ENCODE results near the gene CFAP99. TPM values are rescaled to one million over a fixed set of nuclear protein-coding genes. Genes with fewer than 3 reads are reported as not detected.

Gene CFAP99
- total and polyA plus RNA-seq, 2 donors from 2014 or later, result 1.5 to 1.7 TPM

- no peak for TF ChIP-seq CTCF (IDR thresholded peaks at IDR 0.05; ENCODE audit: borderline replicate concordance, extremely low read depth, insufficient read depth)
Observed at GRCh38 chr4:2494992-2495391, 76.2 kb downstream of the CFAP99 start.

GRCh38 chr4:2497324-2497723, 78.6 kb downstream of the CFAP99 start:
- H3K4me1 ChIP-seq (ENCODE audit: control insufficient read depth in 2 of 3, insufficient read depth in 2 of 3, low read depth in 1 of 3, low read length in 3 of 3), result peaks cover 0 to 7% (median 0%) of the 10 kb centered on the region in 3 donors
- no peak overlapping the region for H3K27ac ChIP-seq (ENCODE audit: low read depth in 2 of 2, low read length in 2 of 2)
- DNase-seq, result peak in 1 of 5 donors; percentile 1
- no peak for FAIRE-seq
- no peaks in the 10 kb centered on the region for H3K27me3 ChIP-seq (ENCODE audit: control insufficient read depth, insufficient read depth, low read length)
- no peak overlapping the region for H3K9ac ChIP-seq (ENCODE audit: low read length in 3 of 3)
- H3K36me3 ChIP-seq (ENCODE audit: control insufficient read depth in 2 of 3, insufficient read depth in 3 of 3, low read length in 3 of 3), result peaks cover 9 to 44% (median 27%) of the 10 kb centered on the region in 3 donors
- no peak overlapping the region for H3K4me3 ChIP-seq (ENCODE audit: low read length in 3 of 3)
- intact Hi-C loops (cut with DNase I), result no loop called here
- TF ChIP-seq CTCF (IDR thresholded peaks at IDR 0.05; ENCODE audit: borderline replicate concordance, extremely low read depth, insufficient read depth), result no peak
- H3K9me3 ChIP-seq (ENCODE audit: control insufficient read depth in 2 of 3, insufficient read depth in 1 of 3, low read length in 3 of 3), result no peaks in the 10 kb centered on the region

More at GRCh38 chr4:2494992-2495391, 76.2 kb downstream of the CFAP99 start:
- H3K4me3 ChIP-seq (ENCODE audit: low read length in 3 of 3), result no peak overlapping the region
- peak in 1 of 5 donors; percentile 20 for DNase-seq
- H3K36me3 ChIP-seq (ENCODE audit: control insufficient read depth in 2 of 3, insufficient read depth in 3 of 3, low read length in 3 of 3), result peaks cover 4 to 29% (median 14%) of the 10 kb centered on the region in 3 donors
- FAIRE-seq, result no peak
- no peaks in the 10 kb centered on the region for H3K9me3 ChIP-seq (ENCODE audit: control insufficient read depth in 2 of 3, insufficient read depth in 1 of 3, low read length in 3 of 3)
- H3K27ac ChIP-seq (ENCODE audit: low read depth in 2 of 2, low read length in 2 of 2), result no peak overlapping the region
- peaks cover 0 to 7% (median 0%) of the 10 kb centered on the region in 3 donors for H3K4me1 ChIP-seq (ENCODE audit: control insufficient read depth in 2 of 3, insufficient read depth in 2 of 3, low read depth in 1 of 3, low read length in 3 of 3)
- intact Hi-C loops (cut with DNase I), result no loop called here
- no peak overlapping the region for H3K9ac ChIP-seq (ENCODE audit: low read length in 3 of 3)
- no peaks in the 10 kb centered on the region for H3K27me3 ChIP-seq (ENCODE audit: control insufficient read depth, insufficient read depth, low read length)

GRCh38 chr4:2497931-2498330, 79.2 kb downstream of the CFAP99 start:
- intact Hi-C loops (cut with DNase I), result no loop called here
- DNase-seq (no peak), FAIRE-seq (no peak)
- Histone ChIP-seq H3K9me3 (ENCODE audit: control insufficient read depth in 2 of 3, insufficient read depth in 1 of 3, low read length in 3 of 3) (no peaks in the 10 kb centered on the region), H3K27ac (ENCODE audit: low read depth in 2 of 2, low read length in 2 of 2) (no peak overlapping the region), H3K27me3 (ENCODE audit: control insufficient read depth, insufficient read depth, low read length) (no peaks in the 10 kb centered on the region), H3K9ac (ENCODE audit: low read length in 3 of 3) (no peak overlapping the region), H3K4me1 (ENCODE audit: control insufficient read depth in 2 of 3, insufficient read depth in 2 of 3, low read depth in 1 of 3, low read length in 3 of 3) (peaks cover 0 to 4% (median 0%) of the 10 kb centered on the region in 3 donors), H3K36me3 (ENCODE audit: control insufficient read depth in 2 of 3, insufficient read depth in 3 of 3, low read length in 3 of 3) (peaks cover 7 to 39% (median 25%) of the 10 kb centered on the region in 3 donors), H3K4me3 (ENCODE audit: low read length in 3 of 3) (no peak overlapping the region)
- TF ChIP-seq CTCF (IDR thresholded peaks at IDR 0.05; ENCODE audit: borderline replicate concordance, extremely low read depth, insufficient read depth), result no peak

DNA sequence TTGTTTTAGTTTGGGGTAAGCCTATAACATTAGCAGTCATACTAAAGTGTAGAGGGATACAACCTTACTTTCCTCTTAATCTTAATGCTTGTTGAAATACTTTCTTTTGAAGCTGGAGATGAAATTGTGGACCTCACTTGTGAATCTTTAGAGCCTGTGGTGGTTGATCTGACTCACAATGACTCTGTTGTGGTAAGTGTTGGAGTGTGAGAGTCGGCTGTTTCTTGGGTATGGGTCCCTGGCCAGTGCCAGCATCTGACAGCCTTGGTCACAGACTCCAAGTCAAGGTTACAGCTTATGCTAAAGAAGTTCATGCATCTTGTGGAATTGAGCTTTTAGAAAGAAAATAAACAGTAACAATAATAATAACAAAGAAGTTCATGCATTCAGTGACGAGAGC, 81.8 kb downstream of the CFAP99 start:
- intact Hi-C loops (cut with DNase I), result no loop called here
- DNase-seq (no peak), FAIRE-seq (no peak)
- no peaks in the 10 kb centered on the region for H3K27me3 ChIP-seq (ENCODE audit: control insufficient read depth, insufficient read depth, low read length)
- no peak for TF ChIP-seq CTCF (IDR thresholded peaks at IDR 0.05; ENCODE audit: borderline replicate concordance, extremely low read depth, insufficient read depth)
- peaks cover 7 to 34% (median 20%) of the 10 kb centered on the region in 3 donors for H3K36me3 ChIP-seq (ENCODE audit: control insufficient read depth in 2 of 3, insufficient read depth in 3 of 3, low read length in 3 of 3)
- no peaks in the 10 kb centered on the region for H3K4me1 ChIP-seq (ENCODE audit: control insufficient read depth in 2 of 3, insufficient read depth in 2 of 3, low read depth in 1 of 3, low read length in 3 of 3)
- no peak overlapping the region for H3K27ac ChIP-seq (ENCODE audit: low read depth in 2 of 2, low read length in 2 of 2)
- no peaks in the 10 kb centered on the region for H3K9me3 ChIP-seq (ENCODE audit: control insufficient read depth in 2 of 3, insufficient read depth in 1 of 3, low read length in 3 of 3)
- H3K9ac ChIP-seq (ENCODE audit: low read length in 3 of 3), result no peak overlapping the region
- no peak overlapping the region for H3K4me3 ChIP-seq (ENCODE audit: low read length in 3 of 3)
